GM19438 (cell line): Measurements from ENCODE around the gene RFX2.

Source experiments
- ATAC-seq: cut with Tn5 transposase; IDR thresholded peaks from one replicate; pipeline ENCODE4 v1.9.1; 2021; ENCODE audit warnings: low read depth; ENCODE audit not compliant: unreplicated experiment

The RFX2 gene

DNA sequence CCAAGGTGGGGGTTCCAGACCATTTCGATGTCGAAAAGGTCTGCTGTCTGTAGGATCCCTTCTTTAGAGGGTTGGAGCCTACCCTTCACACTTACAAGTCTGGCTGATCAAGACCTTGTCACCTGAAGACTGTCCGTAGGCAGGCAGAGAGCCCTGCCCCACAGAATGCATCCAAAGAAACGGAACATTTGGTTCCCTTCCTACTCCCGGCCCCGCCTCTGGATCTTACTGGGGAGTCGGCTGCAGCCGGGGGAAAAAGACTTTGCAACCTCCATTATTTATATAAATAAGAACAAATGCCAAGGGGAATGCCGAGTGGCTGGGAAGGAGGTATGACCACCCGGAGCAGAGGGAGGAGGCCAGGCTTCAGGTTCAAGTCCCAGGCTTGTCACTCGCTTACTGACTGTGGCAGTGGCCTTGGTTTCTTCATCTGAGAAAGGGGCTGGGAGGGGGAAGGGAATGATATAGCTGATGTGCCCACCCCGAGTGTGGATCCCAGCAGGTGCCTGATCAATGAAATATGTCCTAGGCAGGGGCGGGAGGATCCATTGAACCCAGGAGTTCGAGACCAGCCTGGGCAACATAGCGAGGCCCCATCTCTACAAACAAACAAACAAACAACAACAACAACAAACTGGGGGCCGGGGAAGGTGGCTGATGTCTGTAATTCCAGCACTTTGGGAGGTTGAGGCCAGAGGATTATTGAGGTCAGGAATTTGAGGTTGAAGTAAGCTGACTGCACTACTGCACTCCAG, 48.7 kb downstream of the RFX2 start:
- no peak for ATAC-seq

DNA sequence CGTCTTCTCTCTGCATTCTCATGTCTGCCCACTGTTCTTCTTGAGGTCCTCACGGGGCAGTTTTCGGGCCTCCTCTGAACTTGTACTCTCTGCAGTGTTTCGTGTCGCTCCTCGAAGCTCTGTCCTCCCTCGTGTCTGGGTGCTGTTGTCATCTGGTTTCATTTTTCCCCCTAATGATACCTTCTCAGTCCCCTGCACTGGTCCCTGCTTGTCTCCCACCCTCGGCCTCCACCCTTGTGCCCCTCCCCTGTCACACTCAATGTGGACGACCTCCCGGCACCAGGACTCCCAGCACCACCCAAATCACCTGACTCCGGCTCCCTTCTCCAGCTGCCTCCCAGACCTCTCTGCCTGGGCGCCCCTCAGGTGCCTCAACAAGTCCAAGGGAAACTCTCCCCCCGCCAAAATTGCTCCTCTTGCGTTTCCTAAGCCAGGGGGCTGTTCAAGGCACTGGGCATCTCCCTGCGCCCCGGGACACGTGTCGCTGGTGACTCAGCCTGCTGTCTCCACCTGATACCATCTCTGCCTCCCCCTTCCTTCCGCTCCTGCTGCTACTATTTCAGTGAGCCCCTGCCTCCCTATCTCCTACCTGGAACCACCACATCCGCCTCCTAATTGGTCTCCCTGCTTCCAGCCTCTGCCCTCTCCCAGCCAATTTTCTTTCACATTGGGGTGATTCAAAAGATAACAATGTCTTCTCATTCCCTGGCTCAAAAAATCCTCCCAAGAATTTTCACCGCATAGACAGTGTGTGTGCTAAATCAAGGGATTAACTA, 49.5 kb downstream of the RFX2 start:
- ATAC-seq = no peak

DNA sequence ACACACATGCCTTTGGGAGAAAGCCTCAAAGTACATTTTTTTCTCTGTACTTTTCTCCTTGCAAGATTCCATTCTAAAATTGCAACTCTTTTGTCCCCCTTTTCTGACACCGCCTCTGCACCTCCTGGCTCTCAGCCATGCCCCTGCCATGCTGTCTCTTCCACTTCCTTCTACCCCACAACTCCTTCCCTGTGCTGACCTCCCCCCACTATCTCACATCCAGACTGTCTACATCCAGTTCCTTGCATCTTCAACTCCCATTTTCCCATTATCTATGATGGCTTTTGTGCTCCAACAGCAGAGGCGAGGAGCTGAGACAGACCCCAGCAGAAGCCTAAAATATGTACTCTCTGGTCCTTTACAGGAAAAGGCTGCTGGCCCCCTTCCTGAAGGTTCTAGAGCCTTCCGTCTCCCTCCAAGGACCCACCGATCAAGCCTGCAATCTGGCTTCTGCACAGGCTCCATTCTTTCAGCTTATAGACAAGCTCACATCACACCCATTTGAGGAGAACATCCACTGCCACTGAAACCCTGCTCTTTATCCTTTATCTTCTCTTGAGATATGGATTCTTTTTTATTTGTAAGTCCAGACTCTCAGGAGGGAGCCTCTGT, 50.2 kb downstream of the RFX2 start:
- ATAC-seq = no peak

DNA sequence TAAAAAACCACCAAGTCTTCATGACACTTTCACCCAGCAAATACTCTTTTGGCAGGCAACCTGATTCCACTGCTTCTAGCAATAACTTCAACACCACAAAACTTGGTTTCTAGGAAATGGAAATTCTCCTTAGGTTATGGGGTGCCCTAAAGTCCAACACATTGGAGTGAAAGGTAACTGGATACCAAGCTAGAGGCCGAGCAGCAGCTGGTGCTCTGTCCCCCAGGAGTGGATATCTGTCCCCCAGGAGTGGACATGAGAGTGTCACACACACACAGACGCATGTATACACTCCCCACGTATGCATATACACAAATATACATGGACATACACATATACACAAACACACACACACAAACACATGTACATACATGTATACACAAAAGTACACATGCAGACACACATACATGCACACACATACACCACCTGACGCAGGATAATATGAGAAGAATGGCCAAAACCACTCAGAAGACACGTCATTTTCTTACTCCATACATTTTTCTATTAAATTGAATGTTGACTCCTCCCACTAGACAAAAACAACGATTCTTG, 50.8 kb downstream of the RFX2 start:
- ATAC-seq = no peak

DNA sequence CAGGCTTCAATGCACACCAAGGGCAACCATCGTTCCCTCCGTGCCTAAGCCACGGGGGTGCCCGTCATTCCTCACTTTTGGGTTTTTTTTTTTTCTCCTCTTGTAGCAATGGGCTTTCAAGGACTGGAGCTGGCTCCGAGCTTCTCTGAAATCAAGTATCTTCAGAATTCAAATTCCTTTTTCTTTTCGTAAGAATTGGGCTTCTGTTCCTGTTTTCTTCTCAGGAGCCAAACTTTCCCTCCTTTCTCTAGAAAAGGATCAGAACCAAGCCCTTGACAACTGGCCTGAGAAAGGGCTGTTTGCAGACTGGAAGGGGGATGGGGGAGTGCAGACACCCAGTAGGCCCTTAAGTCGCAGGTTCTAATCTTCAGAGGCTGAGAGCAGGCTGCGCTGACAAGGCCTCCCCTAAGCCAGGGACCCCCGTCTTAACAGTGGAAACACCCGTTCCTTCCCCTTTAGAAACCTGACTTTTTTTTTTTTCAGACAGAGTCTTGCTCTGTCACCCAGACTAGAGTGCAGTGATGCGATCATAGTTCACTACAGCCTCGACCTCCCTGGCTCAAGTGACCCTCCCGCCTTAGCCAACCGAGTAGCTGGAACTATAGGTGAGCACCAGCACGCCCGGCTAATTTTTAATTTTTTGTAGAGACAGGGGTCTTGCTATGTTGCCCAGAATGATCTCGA, 51.6 kb downstream of the RFX2 start:
- no peak for ATAC-seq

DNA sequence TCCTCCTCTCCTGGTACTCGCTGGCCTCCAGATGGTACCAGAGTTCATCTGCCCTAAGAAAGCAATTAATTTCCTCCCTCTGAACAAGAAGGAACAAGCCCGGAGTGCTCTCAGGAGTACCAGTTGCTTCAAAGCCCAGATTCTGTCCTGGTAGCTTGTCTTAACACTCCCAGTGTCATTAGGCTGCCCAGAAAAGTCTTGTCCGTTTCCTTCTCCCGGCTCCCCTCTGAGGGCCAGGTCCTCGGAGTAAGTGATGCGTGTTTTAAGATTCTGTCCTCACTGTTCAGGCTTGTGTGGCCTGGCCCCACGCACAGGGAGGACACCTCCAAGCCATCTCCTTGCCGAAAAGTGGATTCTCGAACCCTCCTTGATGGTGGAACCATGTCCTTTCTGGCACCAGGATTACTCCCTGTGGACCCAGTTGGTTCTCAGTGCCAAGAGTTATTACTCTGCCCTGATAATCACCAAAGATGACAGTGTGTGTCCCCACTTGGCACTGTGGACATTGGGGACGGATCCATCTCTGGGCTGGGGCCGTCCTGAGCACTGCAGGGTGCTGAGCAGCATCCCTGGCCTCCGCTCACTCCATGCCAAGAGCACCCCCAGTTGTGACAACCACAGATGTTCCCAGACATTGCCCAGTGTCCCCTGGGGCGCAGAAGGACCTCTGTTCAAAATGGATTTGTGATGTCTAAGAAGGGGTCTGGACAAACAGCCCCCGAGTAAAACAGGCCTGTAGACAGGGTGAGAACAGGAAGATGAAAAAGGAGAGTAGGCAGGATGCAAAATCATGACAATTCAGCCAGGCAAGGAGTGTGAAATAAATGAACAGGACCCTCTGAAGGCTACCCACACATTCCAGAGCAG, 52.4 kb downstream of the RFX2 start:
- no peak for ATAC-seq

DNA sequence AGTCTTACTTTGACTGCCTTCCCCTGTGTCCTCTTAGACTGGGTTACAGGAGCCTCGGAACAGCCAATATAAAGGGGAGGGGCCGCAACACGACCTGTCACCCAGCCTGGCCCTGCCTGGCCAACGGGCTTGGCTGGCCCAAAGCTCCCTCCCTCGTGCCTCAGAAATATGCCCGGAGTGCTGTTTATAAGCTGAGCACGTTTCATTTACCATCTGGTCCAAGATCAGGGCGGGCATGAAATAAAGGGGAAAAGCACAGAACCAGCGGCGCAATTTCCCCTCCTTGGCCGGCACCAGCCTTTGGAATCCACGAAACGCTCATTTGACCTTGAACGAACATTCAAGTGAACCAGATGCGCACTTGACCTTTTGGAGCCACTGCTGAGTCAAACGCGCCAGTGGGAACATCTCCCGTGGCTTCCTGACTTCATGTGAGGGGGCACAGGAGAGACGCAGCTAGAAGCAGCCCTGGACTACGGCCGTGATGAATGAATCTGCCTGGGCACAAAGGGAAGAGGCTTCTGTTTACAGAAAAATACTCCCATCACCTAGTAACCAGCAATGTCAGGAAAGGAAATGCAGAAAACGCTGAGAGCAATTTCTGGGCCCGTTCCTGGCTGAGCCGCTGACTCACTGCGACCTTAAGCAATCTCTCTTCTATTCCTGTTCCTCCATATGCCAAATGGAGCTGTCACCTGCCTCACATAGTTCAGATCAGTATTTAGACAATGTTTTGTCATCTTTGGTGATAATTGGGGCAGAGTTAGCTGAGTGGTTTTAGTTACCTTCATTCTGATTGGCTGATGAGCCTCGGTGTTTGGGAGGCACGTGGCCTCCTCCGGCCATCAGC, 53.3 kb downstream of the RFX2 start:
- no peak for ATAC-seq

DNA sequence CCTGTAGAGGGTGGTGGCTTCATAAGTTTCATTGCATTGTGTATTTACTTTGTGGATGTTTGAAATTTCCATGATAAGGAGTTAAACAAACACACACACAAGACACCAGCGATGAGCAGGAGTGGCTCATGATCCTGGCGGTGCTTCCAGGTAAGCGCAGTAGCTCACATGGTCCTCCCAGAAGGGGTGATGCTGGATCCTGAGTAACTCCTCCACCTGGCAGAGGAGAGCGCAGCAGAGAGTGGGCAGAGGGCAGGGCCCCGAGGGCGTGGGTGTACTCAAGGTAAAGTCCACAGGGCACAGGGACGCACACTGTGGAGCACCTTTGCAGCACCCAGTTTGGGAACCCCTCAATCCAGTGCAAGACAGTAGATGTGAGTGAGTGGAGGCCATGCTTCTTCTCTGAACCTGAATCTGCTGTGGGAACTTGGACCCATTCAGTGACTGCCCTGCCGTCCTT, 54.0 kb downstream of the RFX2 start:
- ATAC-seq = no peak

DNA sequence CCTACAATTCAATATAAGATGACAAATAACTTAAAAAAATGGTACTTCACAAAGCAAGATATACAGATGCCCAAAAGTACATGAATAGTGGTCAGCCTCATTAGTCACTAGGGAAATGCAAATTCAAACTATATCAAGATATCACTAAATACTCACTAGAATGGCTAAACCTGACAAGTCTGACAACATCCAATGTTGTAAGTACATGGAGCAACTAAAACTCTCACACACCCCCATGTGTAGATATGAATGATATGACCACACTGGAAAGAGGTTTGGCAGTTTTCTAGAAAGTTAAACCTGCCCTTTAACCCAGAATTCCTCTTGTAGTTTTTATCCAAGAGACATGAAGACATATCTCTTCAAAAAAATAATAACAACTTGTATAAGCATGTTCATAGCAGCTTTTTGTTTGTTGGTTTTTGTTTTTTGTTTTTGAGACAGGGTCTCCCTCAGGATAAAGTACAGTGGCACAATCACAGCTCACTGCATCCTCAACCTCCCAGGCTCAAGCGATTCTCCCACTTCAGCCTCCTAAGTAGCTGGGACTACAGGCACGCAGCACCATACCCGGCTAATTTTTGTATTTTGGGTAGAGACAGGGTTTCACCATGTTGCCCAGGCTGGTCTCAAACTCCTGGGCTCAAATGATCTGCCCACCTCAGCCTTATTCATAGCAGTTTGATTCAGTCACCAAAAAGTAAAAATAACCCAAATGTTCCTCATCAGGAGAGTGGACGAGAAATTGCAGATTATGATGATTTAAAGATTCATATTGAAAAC, 55.1 kb downstream of the RFX2 start:
- ATAC-seq = no peak

DNA sequence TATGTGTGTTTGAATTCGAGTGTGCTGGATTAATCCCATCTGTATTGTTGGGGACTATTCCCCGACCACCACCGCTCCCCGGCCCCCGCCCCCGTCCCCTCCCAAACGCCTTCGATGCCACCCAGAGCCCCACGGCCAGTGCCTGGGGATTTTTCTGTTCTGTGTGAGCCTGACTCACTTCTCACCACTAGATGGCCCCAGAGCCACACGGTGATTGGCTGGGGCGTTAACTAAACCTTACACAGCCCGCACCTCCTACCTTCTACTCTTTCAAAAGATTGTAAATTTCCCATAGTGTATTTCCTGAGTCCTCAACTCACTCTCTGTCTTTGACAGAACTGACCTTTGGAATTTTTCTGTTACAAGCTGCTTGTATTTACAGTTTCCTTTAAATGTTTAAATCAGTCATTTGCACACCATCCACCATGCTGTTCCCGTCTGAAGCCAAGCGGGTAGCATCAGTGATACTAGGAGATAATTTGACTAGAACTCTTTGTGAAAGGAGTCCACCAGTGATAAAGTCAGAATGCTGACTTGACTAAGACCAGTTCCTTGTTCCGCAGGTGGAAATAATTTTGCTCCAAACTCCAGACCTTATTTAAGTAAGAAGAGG, 61.4 kb downstream of the RFX2 start:
- ATAC-seq = no peak

DNA sequence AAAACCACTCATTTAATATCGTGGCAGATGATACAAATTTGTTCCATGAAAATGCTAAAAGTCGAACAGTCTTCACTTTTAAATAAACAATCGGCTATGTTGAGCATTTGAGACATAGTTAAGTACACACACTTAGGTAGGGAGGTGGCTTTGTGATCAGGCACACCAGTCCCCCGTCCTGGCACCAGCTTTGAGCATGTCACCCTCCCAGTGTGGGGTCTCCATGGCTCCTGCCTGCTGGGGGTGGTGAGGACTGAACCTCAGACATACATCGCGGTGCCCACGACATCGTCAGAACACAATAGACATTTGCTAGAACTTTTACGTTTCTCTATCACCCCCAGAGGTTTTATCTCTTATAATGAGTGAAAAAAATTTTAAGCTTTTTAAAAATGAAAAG, 62.0 kb downstream of the RFX2 start:
- no peak for ATAC-seq

DNA sequence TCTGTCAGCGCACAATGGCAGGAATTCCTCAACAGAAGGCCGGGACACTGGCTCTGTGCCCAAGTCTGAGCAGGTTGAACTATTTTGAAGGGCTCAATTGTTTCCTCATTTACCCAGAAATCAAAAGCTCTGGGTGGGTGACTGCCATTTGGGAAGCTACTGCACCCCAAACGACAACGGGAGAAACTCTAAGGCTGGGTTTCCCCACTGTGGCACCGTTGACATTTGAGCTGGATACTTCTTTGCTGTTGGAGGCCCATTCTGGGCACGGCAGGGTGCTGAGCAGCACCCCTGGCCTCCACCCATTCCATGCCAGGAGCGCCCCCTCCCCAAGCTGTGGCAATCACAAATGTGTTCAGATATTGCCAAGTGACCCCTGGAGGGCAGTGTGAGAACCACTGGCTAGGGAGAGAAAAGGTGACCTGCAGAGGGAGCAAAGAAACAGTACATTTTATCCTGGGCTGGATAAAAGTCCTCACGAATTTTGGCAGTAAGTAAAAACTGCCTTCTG, 62.5 kb downstream of the RFX2 start:
- no peak for ATAC-seq

DNA sequence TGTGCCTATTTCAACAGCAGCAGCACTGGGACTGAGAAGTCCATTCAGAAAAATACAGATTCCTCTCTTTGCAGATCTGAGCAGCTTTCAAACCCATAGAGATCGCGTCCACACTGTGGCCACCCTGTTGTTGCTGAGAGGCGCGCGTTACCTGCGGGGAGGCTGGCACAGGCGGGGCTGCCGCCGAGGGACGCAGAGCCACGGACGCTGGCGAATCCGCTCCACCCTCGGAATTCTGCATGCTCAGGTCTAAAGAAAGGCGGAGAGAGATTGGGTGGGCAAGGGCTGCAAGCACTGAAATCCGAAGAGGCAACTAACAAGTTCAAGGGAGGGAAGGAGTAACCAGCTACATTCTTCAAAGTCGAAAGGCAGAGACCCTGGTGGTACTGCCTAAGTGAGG, 63.0 kb downstream of the RFX2 start:
- ATAC-seq = no peak

DNA sequence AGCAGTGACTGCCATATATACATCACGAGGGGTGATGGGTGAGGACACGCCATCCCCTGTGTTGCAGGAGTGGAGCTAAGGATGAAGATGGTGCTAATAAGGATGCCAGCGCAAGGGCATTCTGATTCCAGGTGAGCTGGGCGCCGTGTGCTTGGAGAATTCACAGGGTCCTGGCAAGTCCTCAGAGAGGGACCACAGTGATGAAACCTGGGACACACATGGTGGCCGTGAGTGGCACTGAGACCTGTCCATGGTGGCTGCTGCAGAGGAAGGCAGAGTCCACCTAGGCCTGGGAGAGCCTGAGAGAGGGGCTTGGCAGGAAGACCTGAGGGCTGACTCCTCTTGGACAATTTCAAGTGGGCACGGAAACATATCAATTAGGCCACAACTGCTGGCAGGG, 65.2 kb downstream of the RFX2 start:
- no peak for ATAC-seq

DNA sequence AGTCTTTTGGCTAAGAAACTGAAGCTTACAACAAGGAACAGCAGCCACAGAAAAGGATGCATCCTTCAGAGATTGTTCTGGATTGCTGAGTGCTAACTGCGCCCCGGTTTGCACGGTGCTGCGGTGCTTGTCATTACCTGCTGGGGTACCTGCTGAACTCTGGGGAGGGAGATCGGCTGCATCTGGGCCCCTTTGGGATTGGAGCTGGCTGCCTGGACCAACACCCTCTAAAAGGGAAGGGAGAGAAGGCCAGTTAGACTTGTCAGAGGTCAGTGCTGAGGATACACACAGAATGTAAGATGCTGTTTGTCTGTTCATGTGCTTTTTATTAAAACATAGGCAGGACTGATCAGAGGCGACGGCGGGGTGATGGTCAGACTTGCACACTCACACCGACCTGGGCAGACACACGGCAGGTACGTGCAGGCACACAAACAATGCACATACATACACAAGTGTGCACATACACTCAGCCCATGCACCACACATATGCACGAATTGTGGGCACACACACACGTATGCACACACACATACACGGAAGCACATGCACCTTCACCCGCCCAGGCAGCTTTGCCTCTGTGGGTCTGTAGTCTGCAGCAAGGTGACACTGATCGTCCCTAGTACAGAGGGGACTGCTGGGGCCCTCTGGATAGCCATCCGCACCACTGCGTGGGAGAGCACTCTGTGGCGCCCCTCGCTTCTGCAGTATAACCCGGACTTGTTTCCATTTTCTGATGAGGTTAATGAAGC, 66.1 kb downstream of the RFX2 start:
- ATAC-seq = no peak

DNA sequence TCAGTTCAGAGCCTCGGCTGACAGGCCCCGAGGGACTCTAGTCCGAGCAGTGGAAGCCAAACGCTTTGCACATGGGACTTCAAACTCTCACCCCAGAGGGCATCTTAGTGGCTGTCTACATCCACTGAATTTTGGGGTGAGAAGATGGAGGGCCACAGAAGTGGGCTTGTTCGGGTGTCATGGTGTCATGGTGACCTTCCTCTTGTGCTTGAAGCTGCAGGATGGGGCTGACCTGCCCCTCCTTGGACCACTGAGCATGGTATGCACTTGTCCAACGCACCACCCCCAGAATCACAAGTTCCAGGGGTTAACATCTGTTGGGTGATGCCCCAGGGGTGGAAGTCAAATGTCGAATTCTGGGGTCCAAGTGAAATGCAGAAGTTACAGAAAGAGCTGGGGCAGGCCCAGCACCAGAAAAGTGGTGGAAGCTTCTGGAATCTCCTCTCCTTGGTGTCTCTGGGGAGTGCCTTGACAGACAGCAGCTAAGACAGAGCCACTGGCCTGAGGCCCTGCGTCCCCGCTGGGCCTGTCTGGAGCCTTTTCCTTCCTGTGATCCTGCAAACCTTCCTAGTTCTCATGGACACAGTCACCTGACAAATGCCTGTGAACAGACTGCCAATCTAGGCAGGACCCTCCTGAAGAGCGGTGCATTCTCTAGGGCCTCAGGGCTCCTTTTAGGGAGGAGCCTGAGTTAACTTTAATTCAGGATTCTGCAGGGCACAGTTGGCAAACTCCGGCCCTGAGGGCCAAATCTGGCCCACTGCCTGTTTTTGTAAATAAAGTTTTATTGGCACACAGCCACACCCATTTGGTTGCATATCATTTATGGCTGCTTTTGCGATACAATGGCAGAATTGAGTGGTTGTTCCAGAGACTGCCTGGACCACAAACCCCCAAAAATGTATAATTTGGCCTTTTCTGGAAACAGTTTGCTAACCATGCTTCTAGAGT, 67.2 kb downstream of the RFX2 start:
- ATAC-seq = no peak
